ENCODE data around the gene MYL12B.

GRCh38 chr18:3251963-3252277 is 10.0 kb upstream of the MYL12B start:
- TF ChIP-seq POLR2A (IDR thresholded peaks at IDR 0.05) (no peak), CTCF (IDR thresholded peaks at IDR 0.05) (no peak)

All from adrenal gland (tissue), 5 donors.